Neuron (in vitro differentiated cells): ENCODE data around the gene TCAIM.
"Not testable (repeated sequence)": the region's sequence is repeated elsewhere in the genome, so short reads cannot be mapped to it uniquely, and the experiment has no call there.

Source experiments
- H2AFZ ChIP-seq: one replicate; pipeline ENCODE4 v1.6.1; 2013; ENCODE audit warnings: low read depth, mild to moderate bottlenecking, inconsistent platforms, low read length, moderate library complexity
- H3K27me3 ChIP-seq: one replicate; pipeline ENCODE4 v1.6.1; 2013; ENCODE audit warnings: low read length; ENCODE audit not compliant: insufficient read depth
- H3K36me3 ChIP-seq: one replicate; pipeline ENCODE4 v1.6.1; 2013; ENCODE audit warnings: low read length; ENCODE audit not compliant: insufficient read depth
- H3K4me1 ChIP-seq: one replicate; pipeline ENCODE4 v1.6.1; 2013; ENCODE audit warnings: low read length; ENCODE audit not compliant: insufficient read depth
- H3K4me3 ChIP-seq: 2 replicates; pipeline ENCODE4 v1.5.1; 2013; ENCODE audit warnings: mild to moderate bottlenecking, low read length, moderate library complexity
- H3K9me3 ChIP-seq: one replicate; pipeline ENCODE4 v1.6.1; 2013; ENCODE audit warnings: low read length

The TCAIM gene

DNA sequence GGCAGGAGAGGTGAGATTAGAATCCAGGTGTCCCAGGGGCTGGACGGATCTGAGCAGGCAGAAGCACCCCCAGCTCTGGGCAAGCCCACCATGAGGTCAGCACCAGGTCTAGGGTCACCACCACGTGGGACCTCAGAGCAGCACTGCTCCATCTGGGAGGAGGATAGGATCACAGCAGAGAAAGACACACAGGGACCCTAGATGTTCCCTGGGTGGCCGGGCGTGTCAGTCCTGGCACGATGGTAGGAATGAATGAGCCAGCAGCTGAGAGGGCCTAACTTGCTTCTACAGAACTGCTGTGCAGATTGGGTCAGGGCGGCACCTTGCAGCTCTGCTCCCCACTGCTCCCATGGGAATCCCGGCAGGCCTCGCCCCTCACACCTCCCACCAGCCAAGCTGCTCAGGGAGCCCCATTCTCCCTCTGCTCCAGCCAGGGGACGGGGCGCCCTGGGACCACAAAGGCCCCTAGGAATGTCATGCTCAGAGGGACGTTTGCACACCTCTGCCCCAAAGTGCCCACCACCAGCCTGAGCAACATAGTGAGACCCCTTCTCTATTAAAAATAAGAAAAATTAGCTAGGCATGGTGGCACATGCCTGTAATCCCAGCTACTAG, 72.6 kb downstream of the TCAIM start:
- Histone ChIP-seq H3K4me1 (no peaks in the 10 kb centered on the region), H3K4me3 (no peak overlapping the region), H3K9me3 (peaks cover 1% of the 10 kb centered on the region), H3K27me3 (no peaks in the 10 kb centered on the region), H3K36me3 (no peaks in the 10 kb centered on the region), H2AFZ (no peak overlapping the region)

DNA sequence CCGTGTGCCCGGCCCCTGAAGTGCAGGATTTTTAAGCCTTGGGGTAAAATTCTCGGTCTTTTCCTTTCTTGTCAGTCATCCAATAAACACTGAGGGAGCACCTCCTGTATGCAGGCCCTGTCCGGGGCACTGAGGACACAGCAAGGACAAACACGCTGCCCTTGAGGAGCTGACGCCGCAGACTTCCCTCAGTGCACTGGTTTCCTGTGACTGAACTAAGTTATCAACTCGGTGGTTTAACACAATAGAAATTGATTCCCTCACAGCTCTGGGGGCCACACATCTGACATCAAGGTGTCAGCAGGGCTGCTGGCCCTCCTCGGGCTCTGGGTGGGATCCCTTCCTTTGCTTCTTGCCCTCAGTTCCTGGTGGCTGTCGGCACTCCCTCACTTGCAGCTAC, 73.8 kb downstream of the TCAIM start:
- no peak overlapping the region for H3K4me3 ChIP-seq
- no peaks in the 10 kb centered on the region for H3K27me3 ChIP-seq
- H2AFZ ChIP-seq, result no peak overlapping the region
- no peaks in the 10 kb centered on the region for H3K4me1 ChIP-seq
- H3K9me3 ChIP-seq, result peaks cover 3% of the 10 kb centered on the region
- no peaks in the 10 kb centered on the region for H3K36me3 ChIP-seq

DNA sequence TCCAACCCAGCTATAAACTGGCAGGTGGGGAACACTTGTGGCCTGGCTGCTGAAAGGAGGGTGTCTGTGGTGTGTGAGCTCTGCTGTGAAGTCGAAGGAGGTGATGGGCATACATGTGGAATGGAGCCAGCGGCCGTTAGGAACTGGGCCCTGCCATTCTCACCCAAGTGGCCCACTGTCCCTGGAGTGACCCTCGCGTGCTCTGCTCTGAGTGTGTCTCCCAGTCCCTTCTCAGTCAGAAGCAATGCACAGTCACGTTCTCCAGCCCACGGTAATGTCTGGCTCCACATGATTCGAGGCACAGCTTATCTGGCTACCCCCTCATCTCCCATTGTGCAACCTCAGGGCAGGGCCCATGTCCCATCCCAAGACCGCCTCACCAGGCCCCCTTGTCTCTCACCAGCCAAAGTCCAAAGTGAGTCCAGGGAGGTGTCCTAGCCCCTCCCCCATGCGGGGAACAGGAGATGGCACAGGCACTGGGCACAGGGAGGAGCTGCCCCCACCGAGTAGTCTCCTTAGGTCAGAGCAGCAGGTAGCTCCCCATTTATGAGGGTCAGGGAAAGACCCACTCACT, 76.0 kb downstream of the TCAIM start:
- H3K4me1 ChIP-seq, result no peaks in the 10 kb centered on the region
- peaks cover 3% of the 10 kb centered on the region for H3K9me3 ChIP-seq
- H2AFZ ChIP-seq, result no peak overlapping the region
- H3K27me3 ChIP-seq, result no peaks in the 10 kb centered on the region
- no peak overlapping the region for H3K4me3 ChIP-seq
- H3K36me3 ChIP-seq, result no peaks in the 10 kb centered on the region

DNA sequence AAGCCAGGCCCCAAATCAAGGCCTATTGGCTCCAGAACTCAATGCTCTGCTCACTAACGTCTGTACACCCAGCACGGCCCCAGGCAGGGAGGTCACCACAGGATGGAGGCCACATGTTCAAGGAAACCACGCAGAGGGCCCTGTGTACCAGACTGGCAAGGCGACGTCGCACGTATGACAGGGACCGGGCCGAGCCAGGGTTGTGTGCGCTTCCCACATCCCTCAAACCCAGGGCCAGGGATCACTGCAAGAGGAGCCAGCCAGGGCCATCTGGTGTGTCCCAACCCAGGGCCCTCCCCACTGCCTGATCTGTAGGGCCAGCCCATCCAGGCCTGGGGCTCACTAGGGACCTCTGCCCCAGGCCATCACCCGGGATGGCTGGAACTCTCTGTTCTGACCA, 76.9 kb downstream of the TCAIM start:
- H3K36me3 ChIP-seq, result no peaks in the 10 kb centered on the region
- no peaks in the 10 kb centered on the region for H3K27me3 ChIP-seq
- H3K4me1 ChIP-seq, result no peaks in the 10 kb centered on the region
- H3K4me3 ChIP-seq, result no peak overlapping the region
- H3K9me3 ChIP-seq, result peaks cover 3% of the 10 kb centered on the region
- no peak overlapping the region for H2AFZ ChIP-seq

DNA sequence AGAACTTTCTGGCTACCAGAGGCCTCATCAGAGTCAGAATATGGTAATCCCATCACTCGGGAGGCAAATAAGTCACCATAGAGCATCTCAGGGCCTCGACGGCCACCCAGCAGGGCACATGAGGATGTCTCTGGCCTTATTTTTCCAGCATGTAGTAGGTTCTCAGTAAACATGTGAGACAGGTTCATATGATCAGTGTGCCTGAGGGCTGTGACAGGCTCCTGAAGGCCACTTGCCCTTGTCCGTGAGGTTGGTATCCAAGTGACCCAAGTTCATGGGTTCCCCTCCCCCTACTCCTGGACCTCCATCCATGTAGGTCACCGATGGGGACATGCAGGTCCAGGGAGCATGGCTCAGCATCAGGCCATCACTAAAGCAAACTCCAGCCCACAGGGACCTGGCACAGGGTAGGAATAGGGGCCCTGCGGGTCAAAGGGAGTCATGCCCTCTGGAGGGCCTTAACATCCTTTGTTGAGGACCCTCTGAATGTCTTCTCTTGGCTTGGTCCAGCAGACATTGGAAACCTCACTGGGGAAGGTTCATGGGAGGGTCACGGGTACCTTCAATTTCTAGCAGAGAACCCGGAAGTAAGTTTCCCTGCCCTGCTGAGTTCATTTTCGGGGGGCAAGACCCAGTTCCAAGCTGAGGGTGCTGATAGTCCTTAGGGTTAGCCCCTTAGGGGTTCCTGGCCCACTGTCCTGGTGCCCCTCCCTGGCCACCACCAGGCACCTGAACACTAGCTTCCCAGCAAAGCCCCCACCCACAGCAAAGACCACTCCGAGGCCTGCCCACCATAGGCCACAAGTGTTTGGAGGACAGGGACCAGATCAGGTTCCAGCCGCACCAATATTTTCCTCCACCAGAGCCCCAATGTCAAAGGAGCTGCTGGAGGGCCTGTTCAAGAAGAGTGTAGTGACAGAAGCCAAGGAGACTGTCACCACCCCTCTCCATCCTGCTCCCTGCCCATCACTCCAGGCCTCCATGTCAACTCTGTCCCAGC, 77.8 kb downstream of the TCAIM start:
- Histone ChIP-seq H3K36me3 (no peaks in the 10 kb centered on the region), H2AFZ (no peak overlapping the region), H3K4me3 (no peak overlapping the region), H3K27me3 (no peaks in the 10 kb centered on the region), H3K9me3 (peaks cover 3% of the 10 kb centered on the region), H3K4me1 (no peaks in the 10 kb centered on the region)

DNA sequence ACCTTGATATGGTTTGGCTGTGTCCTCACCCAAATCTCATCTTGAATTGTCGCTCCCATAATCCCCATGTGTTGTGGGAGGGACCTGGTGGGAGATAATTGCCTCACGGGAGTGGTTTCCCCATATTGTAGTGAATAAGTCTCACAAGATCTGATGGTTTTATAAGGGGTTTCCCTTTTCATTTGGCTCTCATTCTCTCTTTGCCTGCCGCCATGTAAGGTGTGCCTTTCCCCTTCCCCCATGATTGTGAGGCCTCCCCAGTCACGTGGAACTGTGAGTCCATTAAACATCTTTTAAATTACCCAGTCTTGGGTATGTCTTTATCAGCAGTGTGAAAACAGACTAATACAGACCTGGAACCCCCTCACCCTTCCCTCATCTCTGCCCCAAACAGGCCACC, 79.6 kb downstream of the TCAIM start:
- not testable (repeated sequence) for H3K4me3 ChIP-seq, H3K27me3 ChIP-seq, H3K36me3 ChIP-seq, H3K9me3 ChIP-seq, H2AFZ ChIP-seq, H3K4me1 ChIP-seq

DNA sequence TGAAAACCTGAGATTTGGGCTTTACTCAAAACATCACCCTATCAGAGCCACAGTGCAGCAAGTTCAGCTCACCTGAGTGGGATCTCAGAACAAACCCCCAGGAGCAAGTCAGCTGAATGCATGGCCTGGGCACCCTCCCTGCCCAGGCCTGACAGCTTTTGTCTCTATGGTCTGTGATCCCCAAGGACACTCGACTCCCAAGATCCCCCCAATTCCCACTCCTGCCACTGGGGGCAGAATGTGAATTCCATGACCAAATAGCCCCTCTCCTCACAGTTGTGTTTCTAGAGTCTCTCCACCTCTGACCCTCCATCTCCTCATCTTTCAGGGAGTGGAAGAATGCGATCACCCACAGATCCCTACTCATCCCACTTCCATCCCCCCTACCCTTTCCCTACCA, 80.0 kb downstream of the TCAIM start:
- H3K36me3 ChIP-seq, result no peaks in the 10 kb centered on the region
- H2AFZ ChIP-seq, result no peak overlapping the region
- no peaks in the 10 kb centered on the region for H3K4me1 ChIP-seq
- H3K27me3 ChIP-seq, result no peaks in the 10 kb centered on the region
- no peak overlapping the region for H3K4me3 ChIP-seq
- H3K9me3 ChIP-seq, result peaks cover 3% of the 10 kb centered on the region

DNA sequence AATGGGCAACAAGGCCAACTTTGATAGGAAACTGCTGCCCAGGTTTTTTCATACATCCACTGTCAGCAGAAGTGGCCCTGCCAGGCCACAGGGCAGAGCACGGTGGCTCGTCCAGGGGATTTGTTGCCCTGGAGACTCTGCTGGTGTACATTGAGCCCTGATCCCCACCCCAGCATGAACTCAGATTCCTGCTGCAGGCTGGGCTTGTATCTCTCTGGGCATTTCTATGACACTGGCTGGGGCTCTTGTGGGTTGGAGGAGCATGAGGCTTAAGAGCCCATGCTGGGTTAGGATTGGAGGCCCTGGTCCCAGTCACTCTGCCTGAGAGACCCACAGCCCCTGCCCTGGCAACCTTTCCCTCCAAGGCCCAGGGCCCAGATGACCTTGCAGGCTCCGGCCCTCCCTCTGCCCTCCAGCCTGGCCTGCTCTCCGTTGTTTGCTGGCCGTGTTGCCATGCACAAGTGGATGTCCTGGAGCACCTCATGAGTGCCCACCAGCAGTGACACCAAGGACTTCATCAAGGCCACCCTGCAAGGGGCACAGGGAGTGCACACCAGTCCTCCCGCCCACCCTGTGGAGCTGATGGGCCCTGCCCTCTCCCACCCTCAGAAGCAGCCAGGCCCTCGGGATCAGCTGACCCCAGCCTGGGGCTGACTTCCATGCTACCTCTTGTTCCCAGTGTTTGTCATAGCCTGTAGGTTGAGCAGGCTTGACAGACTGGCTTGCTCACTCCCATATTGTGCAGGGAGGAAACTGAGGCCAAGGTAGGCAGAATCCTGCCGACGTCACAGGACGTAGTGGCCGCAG, 80.8 kb downstream of the TCAIM start:
- Histone ChIP-seq H3K36me3 (no peaks in the 10 kb centered on the region), H3K9me3 (peaks cover 3% of the 10 kb centered on the region), H2AFZ (no peak overlapping the region)

DNA sequence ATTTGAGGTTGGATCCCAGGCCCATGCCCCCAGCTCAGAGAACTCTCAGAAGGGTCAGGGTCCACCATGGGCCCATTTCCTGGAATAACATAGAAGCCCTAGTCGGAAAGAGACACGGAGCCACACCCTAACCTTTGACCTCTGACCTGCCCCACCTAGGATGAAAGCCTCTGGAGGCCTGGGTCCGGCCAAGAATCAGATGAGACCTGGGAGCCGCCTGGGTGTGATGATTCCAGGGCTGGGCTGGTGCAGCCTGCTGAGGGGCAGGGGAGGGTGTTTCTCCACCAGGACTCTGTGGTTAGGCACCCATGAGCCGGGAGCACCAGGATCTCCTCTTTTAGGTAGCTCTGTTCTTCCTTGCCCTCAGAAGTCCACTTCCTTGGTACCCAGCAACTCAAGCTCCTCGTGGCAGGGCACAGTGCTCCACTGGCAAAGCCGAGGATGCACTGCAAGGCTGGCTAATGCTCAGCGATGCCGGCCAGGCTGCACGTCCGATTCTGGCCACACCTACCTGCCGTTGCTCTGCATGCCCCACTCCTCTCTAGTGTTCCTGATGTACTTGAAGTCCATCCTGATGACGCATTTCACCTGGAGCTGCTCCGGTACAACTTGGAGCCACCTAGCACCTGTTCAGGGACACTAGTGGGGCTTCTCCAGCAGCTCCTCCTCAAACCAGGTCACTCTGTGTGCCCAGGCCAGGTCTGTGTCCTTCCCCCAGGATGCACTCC, 81.5 kb downstream of the TCAIM start:
- no peaks in the 10 kb centered on the region for H3K36me3 ChIP-seq
- H3K9me3 ChIP-seq, result peaks cover 3% of the 10 kb centered on the region
- H3K4me3 ChIP-seq, result no peak overlapping the region
- H3K4me1 ChIP-seq, result no peaks in the 10 kb centered on the region
- no peak overlapping the region for H2AFZ ChIP-seq
- no peaks in the 10 kb centered on the region for H3K27me3 ChIP-seq

More for the DNA sequence above, 80.8 kb downstream of the TCAIM start:
- Histone ChIP-seq H3K4me3 (no peak overlapping the region), H3K27me3 (no peaks in the 10 kb centered on the region), H3K4me1 (no peaks in the 10 kb centered on the region)

DNA sequence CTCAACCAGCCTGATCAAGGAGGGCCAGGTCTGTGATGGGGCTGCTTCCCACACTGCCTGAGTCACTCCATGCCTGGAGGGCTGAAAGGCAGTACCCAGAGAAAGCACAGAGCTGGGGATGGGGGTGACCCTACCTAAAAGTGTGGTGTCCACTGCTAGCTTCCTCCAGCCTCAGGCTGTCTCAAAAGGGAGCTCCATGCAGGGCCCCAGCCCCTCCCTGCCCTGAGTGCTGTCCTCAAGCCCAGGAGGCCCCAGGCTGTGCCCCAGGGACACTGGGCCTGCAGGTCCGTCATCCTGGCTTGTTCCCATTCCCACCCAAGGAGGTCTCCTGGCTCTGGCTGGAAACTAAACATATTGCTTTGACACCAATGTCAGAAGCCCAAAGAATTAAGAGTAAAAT, 82.1 kb downstream of the TCAIM start:
- Histone ChIP-seq H2AFZ (no peak overlapping the region), H3K4me1 (no peaks in the 10 kb centered on the region), H3K36me3 (no peaks in the 10 kb centered on the region), H3K27me3 (no peaks in the 10 kb centered on the region), H3K9me3 (peaks cover 3% of the 10 kb centered on the region), H3K4me3 (no peak overlapping the region)

DNA sequence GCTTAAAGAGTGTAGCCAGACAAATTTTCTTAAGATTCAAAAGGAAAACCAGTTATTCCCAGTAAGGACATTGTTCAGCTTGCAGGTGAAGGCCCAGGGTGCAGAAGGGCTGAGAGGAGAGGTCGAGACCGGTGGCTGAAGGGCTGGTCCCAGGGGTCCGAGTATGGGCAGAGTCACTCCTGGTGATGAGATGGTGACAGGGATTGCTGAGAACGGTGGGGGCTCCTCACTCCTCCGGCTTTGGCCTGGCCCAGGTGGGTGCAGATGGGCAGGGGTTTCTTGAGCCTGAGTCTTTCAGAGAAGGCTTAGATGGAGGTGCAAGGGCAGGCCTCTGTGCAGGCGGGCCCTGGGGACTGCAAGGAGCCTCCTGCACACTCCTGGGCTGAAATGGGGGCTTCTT, 82.7 kb downstream of the TCAIM start:
- Histone ChIP-seq H3K9me3 (peaks cover under 1% of the 10 kb centered on the region), H2AFZ (no peak overlapping the region), H3K27me3 (no peaks in the 10 kb centered on the region), H3K4me3 (no peak overlapping the region), H3K36me3 (no peaks in the 10 kb centered on the region), H3K4me1 (no peaks in the 10 kb centered on the region)

DNA sequence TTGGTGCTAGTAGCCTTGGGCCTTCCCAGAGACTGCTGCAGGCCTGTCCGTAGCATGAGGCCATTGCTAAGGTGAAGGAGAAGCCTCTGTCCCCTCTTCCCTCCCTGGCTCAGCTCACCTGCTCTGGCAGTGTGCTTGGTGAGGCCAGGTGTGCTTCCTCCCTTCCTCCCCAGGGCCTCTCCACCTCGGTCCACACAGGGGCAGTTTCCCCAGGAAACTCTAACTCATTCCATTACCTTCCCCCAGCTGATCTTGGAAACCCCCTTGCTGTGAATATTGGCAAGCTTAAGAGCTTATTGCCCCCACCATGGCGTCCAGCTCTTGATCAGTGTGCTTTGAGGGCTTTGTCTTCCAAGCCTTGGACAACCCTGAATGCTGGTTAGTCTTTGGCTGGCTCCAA, 86.2 kb downstream of the TCAIM start:
- H3K4me1 ChIP-seq, result no peaks in the 10 kb centered on the region
- no peaks in the 10 kb centered on the region for H3K27me3 ChIP-seq
- H3K9me3 ChIP-seq, result no peaks in the 10 kb centered on the region
- H3K36me3 ChIP-seq, result no peaks in the 10 kb centered on the region
- no peak overlapping the region for H2AFZ ChIP-seq
- H3K4me3 ChIP-seq, result no peak overlapping the region
